ENCODE results near the gene FGF19.

- no peak for TF ChIP-seq CTCF (IDR thresholded peaks at IDR 0.05; ENCODE audit: low read depth, low read length, poor library complexity, severe bottlenecking)
- no peak for TF ChIP-seq EZH2phosphoT487 (IDR thresholded peaks at IDR 0.05; ENCODE audit: borderline replicate concordance, low read length)
These were observed 41.0 kb downstream of the FGF19 start for GRCh38 chr11:69662806-69663205.

Data from DOHH2 (cell line).